ENCODE measurements around the gene C14orf132.

Gene C14orf132

GRCh38 chr14:96108061-96108795, 69.1 kb downstream of the C14orf132 start:
- DNase-seq (ENCODE audit: low spot score), result no peak
- ChIA-PET POLR2A (ENCODE audit: low non-redundant PET) (no interaction called here), CTCF (no interaction called here)
- no peak for TF ChIP-seq CTCF (conservative IDR thresholded peaks at IDR 0.05; ENCODE audit: low read depth)
- H3K27ac ChIP-seq, result no peak overlapping the region

- POLR2A ChIA-PET (ENCODE audit: low non-redundant PET), result no interaction called here
- CTCF ChIA-PET, result no interaction called here
Measured at GRCh38 chr14:96108911-96109310, 69.7 kb downstream of the C14orf132 start.

GRCh38 chr14:96109596-96110355, 70.6 kb downstream of the C14orf132 start:
- ChIA-PET POLR2A (ENCODE audit: low non-redundant PET) (no interaction called here), CTCF (no interaction called here)
- H3K27ac ChIP-seq, result no peak overlapping the region
- no peak for TF ChIP-seq CTCF (conservative IDR thresholded peaks at IDR 0.05; ENCODE audit: low read depth)
- no peak for DNase-seq (ENCODE audit: low spot score)

More at GRCh38 chr14:96108911-96109310, 69.7 kb downstream of the C14orf132 start:
- TF ChIP-seq CTCF (conservative IDR thresholded peaks at IDR 0.05; ENCODE audit: low read depth), result no peak
- no peak overlapping the region for H3K27ac ChIP-seq
- no peak for DNase-seq (ENCODE audit: low spot score)

- H3K27ac ChIP-seq, result no peak overlapping the region
- TF ChIP-seq CTCF (conservative IDR thresholded peaks at IDR 0.05; ENCODE audit: low read depth), result no peak
- CTCF ChIA-PET, result no interaction called here
- no peak for DNase-seq (ENCODE audit: low spot score)
- POLR2A ChIA-PET (ENCODE audit: low non-redundant PET), result no interaction called here
Measured at GRCh38 chr14:96112032-96112431, 72.9 kb downstream of the C14orf132 start.

- DNase-seq (ENCODE audit: low spot score), result no peak
- H3K27ac ChIP-seq, result no peak overlapping the region
- POLR2A ChIA-PET (ENCODE audit: low non-redundant PET), result no interaction called here
- CTCF ChIA-PET, result no interaction called here
- no peak for TF ChIP-seq CTCF (conservative IDR thresholded peaks at IDR 0.05; ENCODE audit: low read depth)
Measured at GRCh38 chr14:96114002-96114401, 74.8 kb downstream of the C14orf132 start.

- DNase-seq (ENCODE audit: low spot score), result no peak
- TF ChIP-seq CTCF (conservative IDR thresholded peaks at IDR 0.05; ENCODE audit: low read depth), result no peak
- no peak overlapping the region; the same call in 1 of the 2 replicates for H3K27ac ChIP-seq
- ChIA-PET CTCF (interaction anchor here (0.5 kb wide), 1 partner anchor 1436 kb away, joined by 3 read pairs; no protein-coding TSS in a partner anchor), POLR2A (ENCODE audit: low non-redundant PET) (no interaction called here)
Measured at GRCh38 chr14:96117101-96117897, 78.1 kb downstream of the C14orf132 start.
